ENCODE data around the gene ATP10D. TPM values are rescaled to one million over a fixed set of nuclear protein-coding genes. Genes with fewer than 3 reads are reported as not detected.
"Not testable (repeated sequence)": the region's sequence is repeated elsewhere in the genome, so short reads cannot be mapped to it uniquely, and the experiment has no call there.

ATP10D gene
- total and polyA plus RNA-seq, 8 donors = 28.7 to 45.9 (median 32.3) TPM

DNA sequence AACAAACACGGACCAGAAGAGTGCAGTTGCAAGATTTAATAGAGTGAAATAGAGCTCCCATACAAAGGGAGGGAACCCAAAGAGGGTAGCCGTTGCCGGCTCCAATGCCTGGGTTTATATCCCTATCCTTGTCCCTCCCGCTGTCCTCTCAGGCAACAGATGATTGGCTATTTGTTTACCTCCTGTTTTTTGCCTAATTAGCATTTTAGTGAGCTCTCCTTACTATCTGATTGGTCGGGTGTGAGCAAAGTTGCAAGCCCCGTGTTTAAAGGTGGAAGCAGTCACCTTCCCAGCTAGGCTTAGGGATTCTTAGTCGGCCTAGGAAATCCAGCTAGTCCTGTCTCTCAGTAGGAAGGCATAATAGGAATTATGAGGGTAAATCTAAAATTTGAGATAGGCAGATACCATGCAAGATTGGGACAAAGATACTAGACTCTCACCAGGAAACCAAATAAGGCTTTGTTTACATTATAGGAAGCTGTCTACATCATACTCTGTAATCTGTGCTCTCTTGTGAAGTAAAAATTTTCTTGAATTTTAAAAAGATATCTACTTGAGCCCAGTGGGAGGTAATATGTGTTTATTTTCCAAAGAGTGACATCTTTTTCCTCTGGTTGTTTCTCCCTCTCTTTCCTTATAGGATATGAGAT lies 65.9 kb downstream of the ATP10D start:
- peaks cover 0 to 46% of the 10 kb centered on the region in 2 donors for H3K36me3 ChIP-seq
- intact Hi-C loops (cut with DNase I) = no loop called here
- H3K9me3 ChIP-seq = no peaks in the 10 kb centered on the region
- no peak overlapping the region for H3K27ac ChIP-seq
- TF ChIP-seq, protein P1, sequence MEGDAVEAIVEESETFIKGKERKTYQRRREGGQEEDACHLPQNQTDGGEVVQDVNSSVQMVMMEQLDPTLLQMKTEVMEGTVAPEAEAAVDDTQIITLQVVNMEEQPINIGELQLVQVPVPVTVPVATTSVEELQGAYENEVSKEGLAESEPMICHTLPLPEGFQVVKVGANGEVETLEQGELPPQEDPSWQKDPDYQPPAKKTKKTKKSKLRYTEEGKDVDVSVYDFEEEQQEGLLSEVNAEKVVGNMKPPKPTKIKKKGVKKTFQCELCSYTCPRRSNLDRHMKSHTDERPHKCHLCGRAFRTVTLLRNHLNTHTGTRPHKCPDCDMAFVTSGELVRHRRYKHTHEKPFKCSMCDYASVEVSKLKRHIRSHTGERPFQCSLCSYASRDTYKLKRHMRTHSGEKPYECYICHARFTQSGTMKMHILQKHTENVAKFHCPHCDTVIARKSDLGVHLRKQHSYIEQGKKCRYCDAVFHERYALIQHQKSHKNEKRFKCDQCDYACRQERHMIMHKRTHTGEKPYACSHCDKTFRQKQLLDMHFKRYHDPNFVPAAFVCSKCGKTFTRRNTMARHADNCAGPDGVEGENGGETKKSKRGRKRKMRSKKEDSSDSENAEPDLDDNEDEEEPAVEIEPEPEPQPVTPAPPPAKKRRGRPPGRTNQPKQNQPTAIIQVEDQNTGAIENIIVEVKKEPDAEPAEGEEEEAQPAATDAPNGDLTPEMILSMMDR (IDR thresholded peaks at IDR 0.05) = no peak
- ATAC-seq (no peak), DNase-seq (no peak)
- H3K4me1 ChIP-seq = no peaks in the 10 kb centered on the region
- H3K4me3 ChIP-seq = no peak overlapping the region
- no peaks in the 10 kb centered on the region for H3K27me3 ChIP-seq

DNA sequence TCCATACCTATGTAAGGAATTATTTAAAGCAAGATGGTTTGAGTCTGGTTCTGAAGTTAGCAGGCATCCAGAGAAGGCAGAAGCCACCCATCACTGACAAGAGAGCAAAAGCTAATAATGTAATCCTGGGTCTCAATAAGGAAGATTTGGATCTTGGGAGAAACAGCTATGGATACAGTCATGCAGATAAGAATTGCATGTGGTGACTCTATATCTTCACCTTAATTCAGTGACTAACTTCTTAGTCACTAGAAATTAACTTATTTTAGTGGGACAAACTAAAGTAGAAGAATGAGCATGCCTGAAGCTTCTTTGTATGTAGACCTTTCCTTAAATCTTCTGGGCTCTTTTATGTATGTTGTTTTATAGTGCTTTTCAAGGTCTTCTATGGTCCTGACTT lies 66.6 kb downstream of the ATP10D start:
- DNase-seq (no peak), ATAC-seq (no peak)
- Histone ChIP-seq H3K36me3 (peaks cover 0 to 40% of the 10 kb centered on the region in 2 donors), H3K4me3 (no peak overlapping the region), H3K27me3 (no peaks in the 10 kb centered on the region), H3K9me3 (no peaks in the 10 kb centered on the region), H3K4me1 (no peaks in the 10 kb centered on the region), H3K27ac (no peak overlapping the region)
- intact Hi-C loops (cut with DNase I) = no loop called here
- TF ChIP-seq, protein P1 (IDR thresholded peaks at IDR 0.05) = no peak

DNA sequence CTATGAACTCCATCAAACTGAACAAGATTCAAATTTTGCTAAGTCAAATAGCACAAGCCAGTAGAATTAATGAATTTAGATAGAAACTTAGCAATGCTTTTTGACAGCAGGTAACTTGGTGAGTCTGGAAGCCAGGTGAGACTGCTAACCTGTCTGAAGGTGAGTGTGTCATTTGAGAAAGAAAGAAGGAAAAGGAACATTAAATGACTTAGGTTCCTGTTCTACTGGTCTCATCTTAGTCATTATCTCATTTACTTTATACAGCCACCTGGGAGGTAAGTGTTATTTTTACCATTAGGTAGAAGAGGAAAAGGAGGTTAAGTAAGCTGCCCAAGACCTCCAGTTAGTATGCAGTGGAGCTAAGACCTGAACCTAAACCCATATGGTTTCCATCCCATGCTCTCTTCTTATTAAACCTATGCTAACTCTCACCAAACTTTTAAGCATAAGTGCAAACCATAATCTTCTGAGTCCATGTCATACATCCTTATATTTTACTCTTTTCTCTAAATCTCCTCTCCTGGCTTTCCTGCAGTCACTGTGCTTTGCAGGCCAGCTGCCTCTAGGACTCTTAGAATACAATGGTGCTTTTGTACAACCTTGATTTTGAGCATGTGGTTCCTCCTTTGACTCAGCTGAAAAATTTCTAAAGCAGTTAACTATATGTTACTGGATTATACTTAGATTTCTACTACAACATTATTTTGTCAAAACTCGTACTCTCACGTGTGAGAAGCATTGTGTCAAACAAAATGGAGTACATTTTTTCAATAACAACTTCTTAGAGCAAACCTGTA lies 68.5 kb downstream of the ATP10D start:
- ATAC-seq = no peak
- intact Hi-C loops (cut with DNase I) = no loop called here

DNA sequence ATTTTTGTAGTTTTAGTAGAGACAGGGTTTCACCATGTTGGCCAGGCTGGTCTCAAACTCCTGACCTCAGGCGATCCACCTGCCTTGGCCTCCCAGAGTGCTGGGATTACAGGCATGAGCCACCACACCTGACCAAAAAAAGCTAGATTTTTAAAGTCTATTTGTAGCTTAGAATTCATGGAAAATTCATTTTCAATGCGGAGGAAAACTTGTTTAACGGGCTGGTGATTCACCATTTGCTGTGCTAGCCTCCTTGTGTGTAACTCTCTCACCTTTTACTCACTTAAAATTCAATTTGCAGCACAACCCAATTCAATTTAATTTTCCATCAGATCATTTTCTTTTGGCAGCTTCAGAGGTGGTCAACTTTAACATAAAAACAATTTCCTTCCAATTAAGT lies 70.8 kb downstream of the ATP10D start:
- H3K27me3 ChIP-seq; ATAC-seq; H3K9me3 ChIP-seq; intact Hi-C loops (cut with DNase I); DNase-seq; H3K4me1 ChIP-seq; H3K4me3 ChIP-seq; H3K27ac ChIP-seq: not testable (repeated sequence)
- H3K36me3 ChIP-seq = peaks cover 0 to 22% of the 10 kb centered on the region in 2 donors

More for the DNA sequence above, 68.5 kb downstream of the ATP10D start:
- Histone ChIP-seq H3K27ac (no peak overlapping the region), H3K4me1 (no peaks in the 10 kb centered on the region), H3K36me3 (peaks cover 0 to 32% of the 10 kb centered on the region in 2 donors), H3K9me3 (no peaks in the 10 kb centered on the region), H3K4me3 (no peak overlapping the region), H3K27me3 (no peaks in the 10 kb centered on the region)
- no peak for DNase-seq
- TF ChIP-seq, protein P1 (IDR thresholded peaks at IDR 0.05) = no peak

DNA sequence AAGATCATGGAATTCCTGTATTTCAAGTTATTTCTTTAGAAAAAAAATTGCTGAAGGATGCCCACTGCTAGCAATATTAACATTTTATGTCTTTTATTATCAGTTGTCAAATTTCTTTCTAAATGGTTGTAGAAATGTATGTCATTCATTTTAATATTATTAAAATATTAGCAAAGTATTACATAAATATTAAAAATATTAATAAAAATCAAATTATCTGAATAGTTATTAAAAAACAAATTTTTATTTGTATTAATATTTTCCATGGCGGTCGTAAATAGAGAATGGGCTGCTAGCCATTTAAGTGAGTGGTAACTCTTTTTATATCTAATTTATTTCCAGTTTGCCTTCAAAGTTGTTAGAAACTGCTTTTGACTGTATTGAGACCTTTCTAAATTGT lies 72.2 kb downstream of the ATP10D start:
- TF ChIP-seq, protein P1 (IDR thresholded peaks at IDR 0.05) = no peak
- no peaks in the 10 kb centered on the region for H3K9me3 ChIP-seq
- H3K36me3 ChIP-seq = peaks cover 0 to 33% of the 10 kb centered on the region in 2 donors
- H3K27me3 ChIP-seq = no peaks in the 10 kb centered on the region
- no peak for DNase-seq
- no peak overlapping the region for H3K4me3 ChIP-seq
- H3K27ac ChIP-seq = no peak overlapping the region
- intact Hi-C loops (cut with DNase I) = no loop called here
- ATAC-seq = no peak
- no peaks in the 10 kb centered on the region for H3K4me1 ChIP-seq
